ENCODE measurements around the gene LASP1NB.

Gene LASP1NB

DNA sequence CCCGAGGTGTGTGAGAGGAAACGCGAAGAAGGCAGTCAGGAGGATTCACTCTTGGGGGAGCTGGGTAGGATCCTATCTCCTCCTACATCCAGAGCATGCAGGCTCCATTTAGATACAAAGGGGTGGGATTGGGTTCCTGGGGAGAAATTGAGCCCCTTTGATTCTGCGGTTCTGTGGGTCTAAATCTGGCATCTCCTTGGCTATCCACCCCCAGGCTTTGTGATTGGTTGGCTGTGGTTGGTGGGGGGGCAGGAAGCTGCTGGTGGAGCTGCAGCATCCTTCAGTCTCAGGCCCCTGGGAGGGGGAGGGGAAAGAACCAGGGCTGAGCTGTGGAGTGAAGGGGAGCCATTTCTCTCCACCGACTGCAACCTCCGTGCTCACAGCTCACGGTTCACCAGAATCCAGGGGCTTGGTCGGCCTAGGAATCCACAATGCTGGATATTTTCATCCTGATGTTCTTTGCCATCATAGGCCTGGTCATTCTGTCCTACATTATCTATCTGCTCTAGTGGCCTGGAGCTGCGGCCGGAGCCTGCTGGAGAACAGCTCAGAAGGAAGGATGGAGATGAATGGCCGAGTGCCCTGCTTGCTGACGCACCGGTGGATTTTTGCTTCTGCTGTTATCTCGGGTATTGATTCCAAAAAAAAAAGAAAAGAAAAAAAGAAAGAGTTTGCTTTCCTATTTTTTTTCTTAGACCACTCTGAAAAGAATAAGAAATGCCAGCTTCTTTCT lies at the start of gene LASP1NB:
TSS of gene LASP1NB (plus strand) at position 352 of the 733 bp plus-strand sequence.
- H3K27me3 ChIP-seq (ENCODE audit: control insufficient read depth, insufficient read depth, low read length): no peaks in the 10 kb centered on the region
- H3K27ac ChIP-seq (ENCODE audit: low read depth, low read length): peak within 1 kb of the TSS; percentile 69
- no peak for DNase-seq (ENCODE audit: low read depth, low spot score)
- CTCF ChIA-PET: interaction anchor here (1.4 to 1.6 kb wide), 5 partner anchors 24 to 249 kb away, joined by 4 to 10 read pairs (median 7); no protein-coding TSS in a partner anchor
- TF ChIP-seq, protein P1, sequence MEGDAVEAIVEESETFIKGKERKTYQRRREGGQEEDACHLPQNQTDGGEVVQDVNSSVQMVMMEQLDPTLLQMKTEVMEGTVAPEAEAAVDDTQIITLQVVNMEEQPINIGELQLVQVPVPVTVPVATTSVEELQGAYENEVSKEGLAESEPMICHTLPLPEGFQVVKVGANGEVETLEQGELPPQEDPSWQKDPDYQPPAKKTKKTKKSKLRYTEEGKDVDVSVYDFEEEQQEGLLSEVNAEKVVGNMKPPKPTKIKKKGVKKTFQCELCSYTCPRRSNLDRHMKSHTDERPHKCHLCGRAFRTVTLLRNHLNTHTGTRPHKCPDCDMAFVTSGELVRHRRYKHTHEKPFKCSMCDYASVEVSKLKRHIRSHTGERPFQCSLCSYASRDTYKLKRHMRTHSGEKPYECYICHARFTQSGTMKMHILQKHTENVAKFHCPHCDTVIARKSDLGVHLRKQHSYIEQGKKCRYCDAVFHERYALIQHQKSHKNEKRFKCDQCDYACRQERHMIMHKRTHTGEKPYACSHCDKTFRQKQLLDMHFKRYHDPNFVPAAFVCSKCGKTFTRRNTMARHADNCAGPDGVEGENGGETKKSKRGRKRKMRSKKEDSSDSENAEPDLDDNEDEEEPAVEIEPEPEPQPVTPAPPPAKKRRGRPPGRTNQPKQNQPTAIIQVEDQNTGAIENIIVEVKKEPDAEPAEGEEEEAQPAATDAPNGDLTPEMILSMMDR (IDR thresholded peaks at IDR 0.05; ENCODE audit: low read depth, low read length): no peak
- POLR2A ChIA-PET: interaction anchor here (0.6 to 1.2 kb wide), 7 partner anchors 12 to 72 kb away, joined by 3 to 9 read pairs (median 4); partner anchors contain the start of gene RPL23
- H3K9me3 ChIP-seq (ENCODE audit: control insufficient read depth, insufficient read depth, low read length): no peaks in the 10 kb centered on the region; the same call in 1 of the 2 replicates
- H3K4me3 ChIP-seq (ENCODE audit: low read depth, low read length): peak within 1 kb of the TSS; percentile 61

DNA sequence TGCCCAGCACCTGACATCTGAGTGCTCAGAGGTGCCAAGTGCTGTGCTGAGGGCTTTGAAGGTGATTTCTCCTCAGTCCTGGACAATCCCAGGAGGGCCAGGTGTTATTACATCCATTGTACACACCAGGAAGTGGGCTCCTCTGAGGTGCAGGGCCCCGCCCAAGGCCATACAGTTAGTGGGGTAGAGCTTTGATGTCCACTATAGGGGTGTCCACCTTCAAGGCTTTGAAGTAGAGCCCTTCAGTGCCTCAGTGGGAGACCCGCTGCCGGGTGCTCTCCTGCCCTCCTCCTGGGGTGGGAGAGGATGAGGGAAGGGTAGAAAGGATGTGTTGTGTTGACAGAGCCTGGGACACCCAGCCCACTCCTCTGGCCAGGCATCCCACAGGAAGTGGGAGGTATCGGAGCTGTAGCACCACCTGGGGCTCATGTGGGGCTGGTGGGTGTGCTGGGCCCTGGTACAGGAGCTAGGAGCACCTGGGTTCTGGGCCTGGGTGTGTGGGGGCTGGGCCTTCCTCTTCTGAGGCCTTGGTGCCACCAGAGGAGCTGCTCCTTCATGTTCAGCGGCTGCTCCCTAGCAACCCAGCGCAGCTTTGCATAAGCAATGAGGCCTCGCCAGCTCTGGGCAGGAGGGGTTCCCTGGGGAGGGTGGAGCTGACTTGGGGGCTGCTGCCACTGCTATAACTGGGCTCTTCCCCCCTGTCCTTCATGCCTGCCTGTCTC lies 48.1 kb upstream of the LASP1NB start:
- TF ChIP-seq, protein P1 (IDR thresholded peaks at IDR 0.05; ENCODE audit: low read depth, low read length): no peak
- CTCF ChIA-PET: no interaction called here
- POLR2A ChIA-PET: interaction anchor here (0.5 kb wide), 1 partner anchor 8 kb away, joined by 11 read pairs; no protein-coding TSS in a partner anchor
- Histone ChIP-seq H3K4me3 (ENCODE audit: low read depth, low read length) (no peak overlapping the region), H3K27me3 (ENCODE audit: control insufficient read depth, insufficient read depth, low read length) (no peaks in the 10 kb centered on the region), H3K27ac (ENCODE audit: low read depth, low read length) (peak overlapping the region; percentile 39), H3K9me3 (ENCODE audit: control insufficient read depth, insufficient read depth, low read length) (no peaks in the 10 kb centered on the region)
- no peak for DNase-seq (ENCODE audit: low read depth, low spot score)

- POLR2A ChIA-PET: interaction anchor here (1.3 to 2.3 kb wide), 3 partner anchors 10 to 27 kb away, joined by 6 to 28 read pairs (median 20); partner anchors contain the start of genes LASP1 and RPL23
Observed at GRCh38 chr17:38879878-38880665, 45.3 kb upstream of the LASP1NB start.

GRCh38 chr17:38881600-38882191 lies 43.7 kb upstream of the LASP1NB start:
- CTCF ChIA-PET: interaction anchor here (0.6 kb wide), 2 partner anchors 105 to 127 kb away, joined by 3 to 4 read pairs; no protein-coding TSS in a partner anchor
- Histone ChIP-seq H3K27me3 (ENCODE audit: control insufficient read depth, insufficient read depth, low read length) (no peaks in the 10 kb centered on the region), H3K9me3 (ENCODE audit: control insufficient read depth, insufficient read depth, low read length) (no peaks in the 10 kb centered on the region), H3K27ac (ENCODE audit: low read depth, low read length) (peak overlapping the region; percentile 47), H3K4me3 (ENCODE audit: low read depth, low read length) (no peak overlapping the region)
- POLR2A ChIA-PET: interaction anchor here (0.8 to 2.0 kb wide), 4 partner anchors 11 to 19 kb away, joined by 3 to 20 read pairs (median 6); partner anchors contain the start of gene LASP1
- TF ChIP-seq, protein P1 (IDR thresholded peaks at IDR 0.05; ENCODE audit: low read depth, low read length): no peak
- DNase-seq (ENCODE audit: low read depth, low spot score): no peak

More at GRCh38 chr17:38879878-38880665, 45.3 kb upstream of the LASP1NB start:
- Histone ChIP-seq H3K4me3 (ENCODE audit: low read depth, low read length) (peak overlapping the region; percentile 12; the same call in 1 of the 2 replicates), H3K9me3 (ENCODE audit: control insufficient read depth, insufficient read depth, low read length) (no peaks in the 10 kb centered on the region), H3K27me3 (ENCODE audit: control insufficient read depth, insufficient read depth, low read length) (no peaks in the 10 kb centered on the region), H3K27ac (ENCODE audit: low read depth, low read length) (peak overlapping the region; percentile 69)
- TF ChIP-seq, protein P1 (IDR thresholded peaks at IDR 0.05; ENCODE audit: low read depth, low read length): no peak
- DNase-seq (ENCODE audit: low read depth, low spot score): no peak
- CTCF ChIA-PET: no interaction called here

Measured in AG04450 (cell line).